Pulmonary artery endothelial cell (primary cell): ENCODE data around the gene SLC19A1. TPM values are rescaled to one million over a fixed set of nuclear protein-coding genes. Genes with fewer than 3 reads are reported as not detected.

Experiments used
- DNase-seq: peaks from one replicate; pipeline ENCODE4 v3.0.0-alpha.2; 2011; ENCODE audit warnings: low read depth, low spot score
- total RNA-seq: library from RNA; depleted of rRNA; stranded (reverse); fragments of >200 nt; gene quantifications from 2 replicates; pipeline ENCODE4 v1.2.3, GENCODE V29; 2014

The SLC19A1 gene
- total RNA-seq, 1 donor from 2014 or later: 16.3 TPM

DNA sequence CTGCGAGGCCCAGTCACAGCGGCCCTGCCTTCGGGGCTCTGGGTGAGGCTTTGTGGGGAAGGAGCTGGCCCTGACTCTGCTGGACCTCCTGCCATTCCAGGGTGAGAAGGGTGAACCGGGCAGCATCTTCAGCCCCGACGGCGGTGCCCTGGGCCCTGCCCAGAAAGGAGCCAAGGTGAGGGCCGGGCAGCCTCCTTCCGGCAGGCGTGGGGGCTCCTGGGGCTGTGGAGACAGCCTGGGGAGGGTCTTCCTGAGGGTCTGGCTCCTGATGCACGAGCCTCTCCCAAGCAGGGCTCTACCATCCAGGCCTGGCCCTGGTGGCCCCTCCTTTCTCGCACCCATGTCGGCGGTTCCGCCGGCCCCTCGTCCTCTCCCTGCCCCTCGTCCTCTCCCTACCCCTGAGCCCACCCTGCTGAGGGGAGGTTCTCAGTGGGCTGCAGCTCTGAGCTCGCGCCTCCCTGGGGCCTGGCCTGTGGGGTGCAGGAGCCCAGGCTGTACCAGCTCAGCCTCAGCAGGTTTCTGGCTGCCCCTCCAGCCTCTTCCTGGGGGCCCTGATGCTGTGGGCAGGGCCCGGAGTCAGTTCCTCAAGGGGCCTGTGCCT is 48.7 kb downstream of the SLC19A1 start:
- DNase-seq: no peak

- no peak for DNase-seq
These were observed 49.5 kb downstream of the SLC19A1 start for GRCh38 chr21:45492765-45493164.

DNA sequence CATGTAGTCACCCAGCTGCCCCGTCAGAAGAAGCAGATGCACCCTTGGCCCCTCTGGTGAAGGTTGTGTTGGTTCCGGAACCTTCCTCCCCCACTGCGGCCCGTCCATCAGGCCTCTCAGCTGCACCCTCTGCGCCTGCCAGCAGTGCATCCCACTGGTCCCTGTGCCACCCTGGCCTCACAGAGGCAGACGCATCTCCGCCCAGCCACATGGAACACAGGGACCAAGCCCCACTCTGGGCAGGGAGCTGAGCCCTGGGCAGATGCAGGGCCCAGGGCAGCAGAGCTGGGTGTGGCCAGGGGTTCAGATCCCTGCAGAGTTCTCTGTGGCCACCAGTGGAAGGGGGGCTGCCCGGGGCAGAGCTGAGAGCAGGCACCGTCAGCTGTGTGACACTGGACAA is 50.6 kb downstream of the SLC19A1 start:
- DNase-seq: no peak

DNA sequence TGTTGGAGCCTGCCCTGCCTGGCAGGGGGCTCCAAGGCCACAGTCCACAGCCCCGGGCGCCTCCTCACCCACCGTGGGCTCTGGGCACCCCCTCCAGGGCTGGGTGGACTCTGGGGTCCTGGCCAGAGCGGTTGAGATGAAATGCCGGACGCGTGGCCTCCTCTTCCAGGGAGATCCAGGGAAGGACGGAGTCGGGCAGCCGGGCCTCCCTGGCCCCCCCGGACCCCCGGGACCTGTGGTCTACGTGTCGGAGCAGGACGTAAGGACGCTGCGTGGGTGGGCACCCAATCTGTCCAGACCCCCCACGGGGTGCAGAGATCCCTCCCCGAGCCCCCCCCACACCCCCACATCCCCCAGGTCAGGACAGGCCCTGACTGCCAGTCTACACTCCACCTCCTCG is 51.2 kb downstream of the SLC19A1 start:
- DNase-seq: no peak

DNA sequence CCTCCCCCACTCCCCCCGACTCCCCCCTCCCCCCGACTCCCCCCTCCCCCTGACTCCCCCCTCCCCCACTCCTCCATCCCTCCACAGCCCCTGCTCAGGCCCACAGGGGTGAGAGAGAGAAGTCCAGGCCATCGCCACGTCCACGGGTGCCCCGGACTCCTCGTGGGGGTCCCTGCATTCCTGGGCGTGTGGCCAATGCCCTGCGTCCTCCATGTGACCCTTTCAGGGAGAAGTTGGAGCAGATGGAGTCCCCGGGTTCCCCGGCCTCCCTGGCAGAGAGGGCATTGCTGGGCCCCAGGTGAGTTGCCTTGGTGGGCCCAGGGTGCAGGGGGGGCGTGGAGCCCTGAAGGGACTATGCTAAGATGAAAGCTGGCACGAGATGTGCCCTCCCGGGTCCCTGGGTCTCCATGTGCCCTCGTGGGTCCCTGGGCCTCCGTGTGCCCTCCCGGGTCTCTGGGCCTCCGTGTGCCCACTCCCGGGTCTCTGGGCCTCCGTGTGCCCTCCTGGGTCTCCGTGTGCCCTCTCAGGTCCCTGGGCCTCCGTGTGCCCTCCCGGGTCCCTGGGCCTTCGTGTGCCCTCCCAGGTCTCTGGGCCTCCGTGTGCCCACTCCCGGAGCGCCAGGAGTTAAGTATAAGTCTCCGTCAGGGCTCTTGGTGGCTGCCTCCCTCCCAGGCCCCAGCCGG is 52.0 kb downstream of the SLC19A1 start:
- DNase-seq: no peak

DNA sequence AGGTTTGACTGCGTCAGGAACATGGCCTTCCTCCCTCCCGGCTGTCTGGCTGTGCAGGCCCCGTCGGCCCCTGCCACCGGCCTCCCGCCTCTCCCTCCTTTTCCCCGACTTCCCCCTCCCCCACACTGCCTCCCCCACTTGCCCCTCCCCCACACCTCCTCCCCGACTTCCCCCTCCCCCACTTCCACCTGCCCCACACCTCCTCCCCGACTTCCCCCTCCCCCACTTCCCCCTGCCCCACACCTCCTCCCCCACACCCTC is 52.6 kb downstream of the SLC19A1 start:
- DNase-seq: no peak

DNA sequence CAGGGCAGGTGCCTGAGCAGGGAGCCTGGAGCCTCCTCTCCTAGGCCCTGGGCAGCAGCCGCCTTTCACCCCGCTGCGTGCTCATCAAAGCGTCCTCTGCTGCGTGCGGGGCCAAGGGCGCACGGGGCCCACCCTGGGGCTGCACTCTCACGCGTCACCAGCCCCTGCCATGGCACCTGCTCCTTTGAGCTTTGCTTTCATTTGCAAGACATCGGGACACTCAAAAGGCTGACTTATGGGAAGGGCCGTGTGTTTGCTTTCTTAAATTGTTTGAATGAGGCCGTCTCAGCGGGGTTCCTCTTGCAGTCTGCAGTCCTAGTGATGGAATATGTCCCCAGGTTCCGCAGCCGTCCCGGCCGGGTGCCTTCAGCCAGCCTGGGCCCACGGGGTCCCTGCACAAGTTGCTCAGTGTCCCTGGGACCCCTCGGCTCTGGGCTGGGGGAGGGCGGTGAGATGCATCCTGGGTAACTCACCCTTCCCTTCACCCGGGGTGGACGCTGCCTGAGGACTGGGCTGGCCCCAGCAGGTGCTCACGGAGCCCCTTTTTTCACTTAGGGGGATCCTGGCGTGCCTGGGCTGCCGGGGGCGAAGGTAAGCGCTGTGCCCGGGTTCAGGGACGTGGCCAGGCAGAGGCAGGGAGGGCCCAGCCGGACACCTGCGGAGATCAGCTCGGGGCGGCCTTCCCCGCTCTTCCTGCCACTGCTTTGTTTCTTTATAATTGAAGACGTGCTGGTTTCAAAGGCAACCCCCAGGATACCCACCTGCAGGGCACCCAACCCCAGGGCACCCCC is 53.1 kb downstream of the SLC19A1 start:
- no peak for DNase-seq

DNA sequence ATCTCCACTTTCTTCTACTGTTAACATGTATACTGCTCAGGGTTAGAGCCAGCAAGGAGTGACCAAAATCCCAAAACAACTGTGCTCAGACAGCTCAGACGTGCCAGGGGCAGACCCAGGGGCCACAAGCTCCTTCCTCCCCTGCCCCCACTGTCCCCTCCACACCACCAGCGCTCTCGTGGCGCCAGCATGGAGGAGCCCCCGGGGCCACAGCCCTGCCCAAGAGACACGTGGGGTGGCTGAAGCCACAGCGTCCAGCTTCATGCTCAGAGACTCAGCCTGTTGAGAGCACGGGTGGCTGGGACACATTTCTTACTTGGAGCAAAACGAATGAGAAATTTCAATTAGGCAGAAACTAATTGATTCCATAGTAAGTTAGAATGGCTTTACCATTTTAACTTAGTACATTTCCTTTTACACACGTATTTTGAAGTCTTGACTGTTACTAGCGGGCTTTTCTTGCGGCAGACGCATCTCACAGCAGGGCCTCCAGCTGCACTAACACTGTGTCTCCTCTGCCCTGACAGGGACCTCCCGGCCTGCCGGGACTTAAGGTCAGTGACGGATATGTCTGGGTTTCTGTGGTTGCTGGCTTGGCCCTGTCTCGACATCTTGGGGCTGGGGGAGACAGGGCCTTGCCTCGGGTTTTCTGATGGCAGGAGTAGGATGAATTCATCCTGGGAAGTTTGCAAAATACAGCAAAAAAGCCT is 54.2 kb downstream of the SLC19A1 start:
- no peak for DNase-seq

DNA sequence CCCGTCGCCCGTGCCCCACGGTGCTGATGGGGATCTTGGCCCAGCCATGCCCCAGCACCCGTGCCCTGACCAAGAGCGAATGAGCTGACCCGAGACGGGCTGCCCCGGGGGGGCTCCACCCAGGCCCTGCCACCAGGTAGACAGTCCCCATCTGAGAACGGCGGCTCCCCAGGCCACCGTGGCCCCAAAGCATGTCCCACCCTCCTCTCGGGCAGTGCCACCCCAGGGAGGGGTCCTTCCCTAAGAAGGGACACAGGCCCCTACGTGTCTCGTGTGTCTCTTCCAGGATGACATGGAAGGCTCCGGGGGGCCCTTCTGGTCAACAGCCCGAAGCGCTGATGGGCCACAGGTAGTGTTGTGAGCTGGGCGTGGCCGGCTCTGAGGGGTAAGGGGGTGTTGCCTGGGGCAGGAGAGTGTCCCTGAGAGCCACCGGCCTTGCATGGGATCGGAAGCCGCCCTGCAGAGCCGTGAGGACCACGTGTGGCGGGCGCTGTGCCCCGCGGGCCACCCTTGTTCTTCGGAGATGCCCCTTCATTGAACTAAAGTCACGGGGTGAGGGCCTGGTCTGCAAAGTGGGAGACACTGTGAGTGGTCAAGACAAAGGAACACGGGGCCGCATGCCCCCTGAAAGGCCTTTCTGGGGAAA is 55.0 kb downstream of the SLC19A1 start:
- no peak for DNase-seq

DNA sequence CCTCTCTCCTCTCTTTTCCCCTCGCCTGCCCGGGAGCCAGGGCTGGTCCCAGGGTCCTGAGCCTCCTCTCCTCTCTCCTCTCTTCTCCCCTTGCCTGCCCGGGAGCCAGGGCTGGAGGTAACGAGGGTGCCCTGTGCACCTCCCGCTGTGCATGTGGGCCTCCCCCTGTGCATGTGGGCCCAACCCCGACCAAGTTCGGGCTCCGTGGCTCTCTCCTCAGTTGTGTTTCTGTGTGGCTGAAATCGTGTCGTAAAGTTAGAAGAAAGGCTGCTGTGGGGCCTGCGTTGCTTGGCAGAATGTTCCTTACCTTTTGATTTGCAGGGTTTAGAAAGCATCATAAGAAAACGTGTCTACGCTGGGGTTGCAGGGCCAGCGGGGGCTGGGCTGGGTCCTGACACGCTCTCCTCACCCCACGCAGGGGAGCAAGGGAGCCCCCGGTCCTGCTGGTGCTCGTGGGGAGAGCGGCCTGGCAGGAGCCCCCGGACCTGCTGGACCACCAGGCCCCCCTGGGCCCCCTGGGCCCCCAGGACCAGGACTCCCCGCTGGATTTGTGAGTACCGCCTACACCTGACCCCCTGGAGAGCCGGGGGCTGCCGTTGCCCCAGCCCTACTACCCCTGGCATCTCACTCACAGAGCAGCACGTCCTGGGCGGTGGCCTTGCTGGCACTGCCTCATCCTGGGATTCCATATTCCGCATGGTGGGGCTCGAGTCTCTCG is 55.6 kb downstream of the SLC19A1 start:
- DNase-seq: no peak

GRCh38 chr21:45485686-45486442 is 56.4 kb downstream of the SLC19A1 start:
- no peak for DNase-seq

- no peak for DNase-seq
These were observed 57.9 kb downstream of the SLC19A1 start for GRCh38 chr21:45484318-45484717.

GRCh38 chr21:45482899-45483821 is 59.1 kb downstream of the SLC19A1 start:
- no peak for DNase-seq

DNA sequence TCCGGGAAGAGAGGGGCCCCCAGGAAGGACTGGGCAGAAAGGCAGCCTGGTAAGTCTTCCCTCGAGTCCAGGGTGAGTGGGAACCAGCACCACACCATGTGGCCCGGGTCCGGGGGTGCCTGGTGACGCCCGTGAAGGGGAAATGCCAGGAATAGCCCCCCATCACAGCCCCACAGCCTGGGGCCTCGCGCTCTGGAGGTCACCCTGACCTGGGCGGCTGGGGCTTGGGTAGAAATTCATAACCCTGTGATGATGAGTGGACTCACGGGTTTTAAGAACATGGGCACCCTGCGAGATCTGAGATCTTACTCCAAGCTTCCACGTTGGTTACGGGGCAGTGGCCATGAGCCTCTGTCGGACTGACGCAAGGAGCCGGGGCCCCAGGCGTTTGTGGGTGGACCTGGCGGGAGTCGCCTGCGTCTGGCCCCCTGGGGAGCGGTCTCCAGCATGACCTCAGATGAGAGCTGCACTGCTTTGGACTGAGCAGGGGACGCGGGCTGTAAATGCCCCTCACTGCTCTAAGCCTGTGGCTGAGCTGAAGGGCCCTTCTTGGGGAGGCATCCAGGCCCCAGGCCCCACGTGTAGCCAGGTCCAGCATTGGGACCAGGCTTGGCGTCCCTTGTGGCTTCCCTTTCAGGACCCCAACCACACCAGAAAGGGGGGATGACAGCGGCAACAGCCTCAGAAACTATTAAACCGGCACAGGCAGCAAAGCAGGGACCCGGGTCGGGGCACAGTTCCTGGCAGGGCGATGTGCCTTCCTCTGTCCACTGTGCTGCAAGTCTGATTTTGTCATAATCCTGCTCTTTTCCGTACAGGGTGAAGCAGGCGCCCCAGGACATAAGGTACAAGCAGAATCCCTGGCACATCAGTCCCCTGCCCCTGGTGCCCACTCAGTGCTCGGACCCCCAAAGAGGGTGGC is 60.0 kb downstream of the SLC19A1 start:
- no peak for DNase-seq

- DNase-seq: no peak
These were observed 60.7 kb downstream of the SLC19A1 start for GRCh38 chr21:45481566-45481965.

DNA sequence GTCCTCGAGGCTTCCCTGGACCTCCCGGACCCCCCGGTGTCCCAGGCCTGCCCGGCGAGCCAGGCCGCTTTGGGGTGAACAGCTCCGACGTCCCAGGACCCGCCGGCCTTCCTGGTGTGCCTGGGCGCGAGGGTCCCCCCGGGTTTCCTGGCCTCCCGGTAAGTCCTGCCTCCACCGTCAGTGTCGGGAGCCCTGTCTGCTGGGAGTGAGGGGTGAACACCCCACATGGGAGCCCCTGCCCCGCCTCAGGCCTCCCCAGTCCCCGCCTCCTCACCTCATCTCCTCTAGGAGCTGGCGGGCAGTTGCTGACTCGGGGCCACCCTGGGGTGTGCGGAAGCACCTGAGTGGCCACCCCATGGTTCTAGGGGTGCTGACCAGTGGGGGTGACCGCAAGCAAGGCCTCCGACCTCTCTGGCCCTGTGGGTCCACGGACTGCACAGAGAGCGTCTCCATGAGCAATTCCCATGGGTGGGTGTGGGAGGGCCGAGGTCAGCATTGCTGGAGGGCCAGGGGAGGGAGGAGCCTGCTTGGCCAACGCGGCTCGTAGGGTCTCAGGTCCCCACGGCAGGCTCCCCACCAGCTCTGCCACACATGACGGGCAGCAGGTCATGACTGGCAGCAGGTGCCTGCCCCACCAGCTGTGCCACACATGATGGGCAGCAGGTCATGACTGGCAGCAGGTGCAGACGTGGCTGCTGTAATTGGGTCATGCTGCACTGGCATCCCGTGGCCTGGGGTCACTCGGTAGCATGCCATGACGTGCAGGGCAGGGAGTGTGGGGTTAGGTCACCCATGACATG is 61.3 kb downstream of the SLC19A1 start:
- no peak for DNase-seq
